OCI-LY3 (cell line): ENCODE results near the gene ZNF579.

Experiments
- H2AFZ ChIP-seq: fragments of 200-600, 300-600 bp; shearing (Covaris generic); 2 replicates; pipeline ENCODE4 v1.6.0; 2014; ENCODE audit warnings: antibody characterized with exemption, low read depth, low read length
- H3K27ac ChIP-seq: fragments of 200-600, 300-600 bp; sonication (generic); 2 replicates; pipeline ENCODE4 v1.5.1; 2014; ENCODE audit warnings: mild to moderate bottlenecking, low read length, moderate library complexity, mixed read lengths
- H3K27me3 ChIP-seq: fragments of 200-600, 300-600 bp; sonication (generic); 2 replicates; pipeline ENCODE4 v1.6.1; 2014; ENCODE audit warnings: low read depth, low read length, mixed read lengths
- H3K36me3 ChIP-seq: fragments of 200-600, 300-600 bp; sonication (generic); replicated peaks from 2 replicates; pipeline ENCODE3; 2014; ENCODE audit warnings: low read depth, low read length, mixed read lengths
- H3K4me1 ChIP-seq: fragments of 300-600, 200-600 bp; sonication (generic); 2 replicates; pipeline ENCODE4 v1.6.1; 2014; ENCODE audit warnings: low read length, mixed read lengths
- H3K4me2 ChIP-seq: fragments of 200-600, 300-600 bp; sonication (generic); 2 replicates; pipeline ENCODE4 v1.6.1; 2014; ENCODE audit warnings: low read length, mixed read lengths
- H3K4me3 ChIP-seq: fragments of 300-600, 200-600 bp; sonication (generic); 2 replicates; pipeline ENCODE4 v1.5.1; 2014; ENCODE audit warnings: antibody characterized with exemption, mild to moderate bottlenecking, low read length, moderate library complexity
- H3K79me2 ChIP-seq: fragments of 300-600, 200-600 bp; shearing (Covaris generic); 2 replicates; pipeline ENCODE4 v1.6.1; 2014; ENCODE audit warnings: mild to moderate bottlenecking, low read length, mixed read lengths
- H3K9ac ChIP-seq: fragments of 300-600, 200-600 bp; shearing (Covaris generic); 2 replicates; pipeline ENCODE4 v1.6.0; 2014; ENCODE audit warnings: mild to moderate bottlenecking, low read length, moderate library complexity
- H3K9me3 ChIP-seq: fragments of 200-600, 300-600 bp; shearing (Covaris generic); 2 replicates; pipeline ENCODE4 v1.6.1; 2014; ENCODE audit warnings: low read length, mixed read lengths; ENCODE audit not compliant: insufficient read depth
- H4K20me1 ChIP-seq: fragments of 200-600, 300-600 bp; sonication (generic); 2 replicates; pipeline ENCODE4 v1.6.1; 2016; ENCODE audit warnings: low read length, mixed read lengths; ENCODE audit not compliant: insufficient read depth
- EZH2phosphoT487 ChIP-seq: fragments of 200-600 bp; shearing (Covaris generic); IDR thresholded peaks from 2 replicates; pipeline ENCODE4 v1.6.1; 2018; ENCODE audit warnings: antibody characterized with exemption, mixed run types, low read depth
- TF ChIP-seq, protein P1 (sequence below): fragments of 200-600, 300-600 bp; sonication (generic); IDR thresholded peaks from 2 replicates; pipeline ENCODE4 v1.5.1; 2014; ENCODE audit warnings: antibody characterized with exemption, low read length, low read depth

Gene ZNF579

GRCh38 chr19:55580628-55581144, at the start of gene ZNF579:
ZNF579 (minus strand) TSS chr19:55580848; CDS start chr19:55579639, 1,209 bp downstream.
- no peak for TF ChIP-seq EZH2phosphoT487
- TF ChIP-seq, protein P1, sequence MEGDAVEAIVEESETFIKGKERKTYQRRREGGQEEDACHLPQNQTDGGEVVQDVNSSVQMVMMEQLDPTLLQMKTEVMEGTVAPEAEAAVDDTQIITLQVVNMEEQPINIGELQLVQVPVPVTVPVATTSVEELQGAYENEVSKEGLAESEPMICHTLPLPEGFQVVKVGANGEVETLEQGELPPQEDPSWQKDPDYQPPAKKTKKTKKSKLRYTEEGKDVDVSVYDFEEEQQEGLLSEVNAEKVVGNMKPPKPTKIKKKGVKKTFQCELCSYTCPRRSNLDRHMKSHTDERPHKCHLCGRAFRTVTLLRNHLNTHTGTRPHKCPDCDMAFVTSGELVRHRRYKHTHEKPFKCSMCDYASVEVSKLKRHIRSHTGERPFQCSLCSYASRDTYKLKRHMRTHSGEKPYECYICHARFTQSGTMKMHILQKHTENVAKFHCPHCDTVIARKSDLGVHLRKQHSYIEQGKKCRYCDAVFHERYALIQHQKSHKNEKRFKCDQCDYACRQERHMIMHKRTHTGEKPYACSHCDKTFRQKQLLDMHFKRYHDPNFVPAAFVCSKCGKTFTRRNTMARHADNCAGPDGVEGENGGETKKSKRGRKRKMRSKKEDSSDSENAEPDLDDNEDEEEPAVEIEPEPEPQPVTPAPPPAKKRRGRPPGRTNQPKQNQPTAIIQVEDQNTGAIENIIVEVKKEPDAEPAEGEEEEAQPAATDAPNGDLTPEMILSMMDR, result no peak
- H3K27me3 ChIP-seq, result no peaks in the 10 kb centered on the region
- H3K27ac ChIP-seq, result peak within 1 kb of the TSS; percentile 69
- no peaks in the 10 kb centered on the region for H3K9me3 ChIP-seq
- peak within 1 kb of the TSS; percentile 95 for H3K4me2 ChIP-seq
- peaks cover 27% of the 10 kb centered on the region for H3K79me2 ChIP-seq
- peak within 1 kb of the TSS; percentile 75 for H2AFZ ChIP-seq
- H4K20me1 ChIP-seq, result no peaks in the 10 kb centered on the region
- peaks cover 22% of the 10 kb centered on the region for H3K36me3 ChIP-seq
- peaks cover 14% of the 10 kb centered on the region for H3K4me1 ChIP-seq
- H3K4me3 ChIP-seq, result peak within 1 kb of the TSS; percentile 88
- H3K9ac ChIP-seq, result peak within 1 kb of the TSS; percentile 98

DNA sequence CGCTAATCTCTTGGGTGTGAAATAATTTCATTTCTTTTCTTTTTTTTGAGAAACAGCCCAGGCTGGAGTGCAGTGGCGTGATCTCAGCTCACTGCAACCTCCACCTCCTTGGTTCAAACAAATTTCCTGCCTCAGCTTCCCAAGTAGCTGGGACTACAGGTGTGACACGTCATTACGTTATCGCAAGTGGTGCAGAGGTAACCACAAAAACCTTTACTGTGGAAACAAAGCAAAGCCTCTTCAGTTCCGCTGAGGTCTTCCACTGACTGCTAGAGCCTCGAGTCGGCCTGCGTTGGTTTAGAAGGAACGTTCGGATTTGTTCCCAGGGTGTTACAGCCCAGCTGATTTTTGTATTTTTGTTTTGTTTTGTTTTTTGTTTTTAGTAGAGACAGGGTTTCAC, 45.7 kb upstream of the ZNF579 start:
- H3K4me3 ChIP-seq, result 0 out of 2 replicates have a peak overlapping the region, but pooled peaks have one; percentile 20
- TF ChIP-seq, protein P1, result no peak
- no peak for TF ChIP-seq EZH2phosphoT487
- H3K27me3 ChIP-seq, result no peaks in the 10 kb centered on the region
- H4K20me1 ChIP-seq, result no peaks in the 10 kb centered on the region
- H3K9me3 ChIP-seq, result no peaks in the 10 kb centered on the region
- no peaks in the 10 kb centered on the region for H3K79me2 ChIP-seq
- H3K36me3 ChIP-seq, result no peaks in the 10 kb centered on the region
- H3K4me1 ChIP-seq, result peaks cover 20% of the 10 kb centered on the region
- H3K4me2 ChIP-seq, result peak overlapping the region; percentile 47
- no peak overlapping the region for H3K9ac ChIP-seq
- no peak overlapping the region for H3K27ac ChIP-seq
- H2AFZ ChIP-seq, result no peak overlapping the region

- Histone ChIP-seq H3K36me3 (peaks cover 9% of the 10 kb centered on the region), H3K4me3 (peak overlapping the region; percentile 81), H3K9me3 (no peaks in the 10 kb centered on the region), H3K9ac (peak overlapping the region; percentile 76; the same call in 1 of the 2 replicates), H3K4me1 (peaks cover 20% of the 10 kb centered on the region), H3K27me3 (no peaks in the 10 kb centered on the region), H3K79me2 (no peaks in the 10 kb centered on the region), H3K27ac (no peak overlapping the region), H4K20me1 (no peaks in the 10 kb centered on the region), H3K4me2 (peak overlapping the region; percentile 83), H2AFZ (peak overlapping the region; percentile 89)
- TF ChIP-seq EZH2phosphoT487, result no peak
- TF ChIP-seq, protein P1, result no peak
Measured at GRCh38 chr19:55625004-55625326, 44.3 kb upstream of the ZNF579 start.

DNA sequence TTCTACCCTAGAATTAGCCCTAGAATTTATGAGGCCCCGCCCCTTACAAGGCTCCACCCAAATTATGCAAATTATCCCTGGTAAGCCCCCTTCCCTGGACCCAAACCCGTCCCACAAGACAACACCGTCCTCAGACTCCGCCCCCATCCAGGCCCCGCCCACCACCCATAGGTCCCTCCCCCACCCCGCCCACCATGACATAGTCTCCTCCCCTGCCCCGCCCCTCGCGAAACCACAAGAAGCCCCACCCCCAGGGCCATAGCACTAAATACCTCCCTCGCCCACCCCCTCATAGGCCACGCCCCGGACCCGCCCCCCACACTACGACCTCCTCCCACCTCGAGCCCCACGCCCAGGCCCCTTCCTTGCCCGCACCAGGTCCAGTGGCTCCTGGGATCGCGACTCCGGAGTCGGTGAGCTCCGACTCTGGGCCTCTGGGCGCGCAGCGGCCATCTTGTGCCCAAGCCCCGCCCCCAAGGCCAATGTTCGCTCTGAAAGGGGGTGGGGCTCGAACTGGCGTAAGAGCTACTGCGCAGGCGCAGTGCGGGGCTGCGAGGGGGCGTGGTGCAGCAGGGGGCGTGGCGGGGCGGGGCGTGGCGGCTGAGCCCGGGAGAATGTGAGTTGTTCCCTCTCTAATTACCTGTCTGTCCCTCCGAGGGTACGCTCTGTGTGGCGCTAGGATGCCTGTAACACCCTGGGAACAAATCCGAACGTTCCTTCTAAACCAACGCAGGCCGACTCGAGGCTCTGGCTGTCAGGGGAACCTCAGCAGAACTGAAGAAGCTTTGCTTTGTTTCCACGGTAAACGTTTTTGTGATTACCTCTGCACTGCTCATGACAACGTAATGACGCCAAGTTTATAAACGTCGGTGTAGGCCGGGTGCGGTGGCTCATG, 43.7 kb upstream of the ZNF579 start, which contains the start of gene ZNF784:
ZNF784 (minus strand) TSS at position 458 of the 895 bp plus-strand sequence; CDS start at position 453, 5 bp downstream.
- H3K4me3 ChIP-seq, result peak within 1 kb of the TSS; percentile 81
- 0 out of 2 replicates have a peak, but pooled peaks cover 2% of the 10 kb centered on the region for H4K20me1 ChIP-seq
- no peak for TF ChIP-seq EZH2phosphoT487
- TF ChIP-seq, protein P1, result no peak
- peak within 1 kb of the TSS; percentile 76 for H3K9ac ChIP-seq
- peak within 1 kb of the TSS; percentile 73 for H3K27ac ChIP-seq
- peaks cover 20% of the 10 kb centered on the region for H3K4me1 ChIP-seq
- H2AFZ ChIP-seq, result peak within 1 kb of the TSS; percentile 89
- no peaks in the 10 kb centered on the region for H3K79me2 ChIP-seq
- H3K36me3 ChIP-seq, result peaks cover 12% of the 10 kb centered on the region
- no peaks in the 10 kb centered on the region for H3K27me3 ChIP-seq
- peak within 1 kb of the TSS; percentile 83 for H3K4me2 ChIP-seq
- no peaks in the 10 kb centered on the region for H3K9me3 ChIP-seq
